Activated CD8-positive, alpha-beta T cell treated with anti-CD3 and anti-CD28 coated beads for 36 hours (primary cell): ENCODE measurements around the gene PIGQ. TPM values are rescaled to one million over a fixed set of nuclear protein-coding genes. Genes with fewer than 3 reads are reported as not detected.

Source experiments
- ATAC-seq: fragments of 200-7000 bp; cut with Tn5 transposase; one replicate; pipeline ENCODE4 v1.10.0; 2021; ENCODE audit warnings: mild to moderate bottlenecking, moderate library complexity
- CTCF ChIA-PET: fragments of 350-600 bp; sonication (Branson Sonifier 250); formaldehyde crosslinking; loops from one replicate; lab custom pipeline; 2021; ENCODE audit warnings: antibody characterized with exemption; lab: Charles Lee
- POLR2A ChIA-PET: fragments of 350-600 bp; sonication (Branson Sonifier 250); formaldehyde crosslinking; loops from one replicate; lab custom pipeline; 2021; ENCODE audit warnings: antibody characterized with exemption; lab: Charles Lee
- DNase-seq: peaks from one replicate; pipeline ENCODE4 v3.0.0-alpha.2; 2020
- H3K27ac Mint-ChIP-seq: one replicate; pipeline ENCODE4 v1.8.0; 2021; ENCODE audit warnings: mild to moderate bottlenecking, mixed read lengths
- H3K27me3 Mint-ChIP-seq: one replicate; pipeline ENCODE4 v1.8.0; 2021; ENCODE audit warnings: mixed read lengths
- H3K36me3 Mint-ChIP-seq: one replicate; pipeline ENCODE4 v1.8.0; 2021; ENCODE audit warnings: low read depth, mixed read lengths
- H3K4me1 Mint-ChIP-seq: one replicate; pipeline ENCODE4 v1.8.0; 2021; ENCODE audit warnings: low read depth, mixed read lengths
- H3K4me3 Mint-ChIP-seq: one replicate; pipeline ENCODE4 v1.8.0; 2021; ENCODE audit warnings: mild to moderate bottlenecking, moderate library complexity, mixed read lengths
- H3K9me3 Mint-ChIP-seq: one replicate; pipeline ENCODE4 v1.8.0; 2021; ENCODE audit warnings: mixed read lengths
- intact Hi-C: fragments of 100-400 bp; cut with micrococcal nuclease; formaldehyde crosslinking; loops from one replicate; pipeline ENCODE4 v1.10.0; 2022
- total RNA-seq, 2 experiments: library from RNA; stranded (reverse); gene quantifications; one replicate each; pipeline ENCODE4 v1.2.3, GENCODE V29; 2021
- TF ChIP-seq, protein P1 (sequence below): fragments of 200-600 bp; IDR thresholded peaks from one replicate; pipeline ENCODE4 v1.8.0; 2022; ENCODE audit warnings: antibody characterized with exemption, mild to moderate bottlenecking

The PIGQ gene
- total RNA-seq, 2 experiments from 2014 or later = 18.5 to 18.6 TPM

- intact Hi-C loops = no loop called here
- Mint-ChIP-seq H3K4me3 (no peak overlapping the region), H3K36me3 (peaks cover 7% of the 10 kb centered on the region), H3K9me3 (no peaks in the 10 kb centered on the region), H3K4me1 (peaks cover 21% of the 10 kb centered on the region), H3K27me3 (no peaks in the 10 kb centered on the region), H3K27ac (peak overlapping the region; percentile 39)
- TF ChIP-seq, protein P1, sequence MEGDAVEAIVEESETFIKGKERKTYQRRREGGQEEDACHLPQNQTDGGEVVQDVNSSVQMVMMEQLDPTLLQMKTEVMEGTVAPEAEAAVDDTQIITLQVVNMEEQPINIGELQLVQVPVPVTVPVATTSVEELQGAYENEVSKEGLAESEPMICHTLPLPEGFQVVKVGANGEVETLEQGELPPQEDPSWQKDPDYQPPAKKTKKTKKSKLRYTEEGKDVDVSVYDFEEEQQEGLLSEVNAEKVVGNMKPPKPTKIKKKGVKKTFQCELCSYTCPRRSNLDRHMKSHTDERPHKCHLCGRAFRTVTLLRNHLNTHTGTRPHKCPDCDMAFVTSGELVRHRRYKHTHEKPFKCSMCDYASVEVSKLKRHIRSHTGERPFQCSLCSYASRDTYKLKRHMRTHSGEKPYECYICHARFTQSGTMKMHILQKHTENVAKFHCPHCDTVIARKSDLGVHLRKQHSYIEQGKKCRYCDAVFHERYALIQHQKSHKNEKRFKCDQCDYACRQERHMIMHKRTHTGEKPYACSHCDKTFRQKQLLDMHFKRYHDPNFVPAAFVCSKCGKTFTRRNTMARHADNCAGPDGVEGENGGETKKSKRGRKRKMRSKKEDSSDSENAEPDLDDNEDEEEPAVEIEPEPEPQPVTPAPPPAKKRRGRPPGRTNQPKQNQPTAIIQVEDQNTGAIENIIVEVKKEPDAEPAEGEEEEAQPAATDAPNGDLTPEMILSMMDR = no peak
- ATAC-seq = no peak
- no peak for DNase-seq
- CTCF ChIA-PET = no interaction called here
- POLR2A ChIA-PET = interaction anchor here (1.1 kb wide), 1 partner anchor 132 kb away, joined by 3 read pairs; no protein-coding TSS in a partner anchor
Observed at GRCh38 chr16:523097-523741, 46.5 kb upstream of the PIGQ start.

GRCh38 chr16:524274-525040, 45.3 kb upstream of the PIGQ start:
- CTCF ChIA-PET = no interaction called here
- H3K4me3 Mint-ChIP-seq = peak overlapping the region; percentile 90

GRCh38 chr16:525123-525519, 44.6 kb upstream of the PIGQ start:
- DNase-seq (peak; percentile 56), ATAC-seq (peak; percentile 7)
- Mint-ChIP-seq H3K4me3 (peak overlapping the region; percentile 90), H3K27me3 (no peaks in the 10 kb centered on the region), H3K4me1 (peaks cover 31% of the 10 kb centered on the region), H3K36me3 (peaks cover 15% of the 10 kb centered on the region), H3K9me3 (no peaks in the 10 kb centered on the region), H3K27ac (peak overlapping the region; percentile 96)
- ChIA-PET POLR2A (interaction anchor here (1.1 kb wide), 1 partner anchor 100 kb away, joined by 4 read pairs; the partner anchor contains the start of gene RAB11FIP3), CTCF (no interaction called here)
- intact Hi-C loops = loop anchor here (5.0 kb wide), 1 partner anchor 128 kb away; the partner anchor contains the start of gene NME4
- TF ChIP-seq, protein P1 = no peak

More at GRCh38 chr16:524274-525040, 45.3 kb upstream of the PIGQ start:
- TF ChIP-seq, protein P1 = no peak
- no peak for ATAC-seq
- H3K9me3 Mint-ChIP-seq = no peaks in the 10 kb centered on the region
- peaks cover 26% of the 10 kb centered on the region for H3K4me1 Mint-ChIP-seq
- peak overlapping the region; percentile 96 for H3K27ac Mint-ChIP-seq
- intact Hi-C loops = loop anchor here (5.0 kb wide), 1 partner anchor 127 kb away; the partner anchor contains the start of gene NME4
- DNase-seq = no peak
- H3K36me3 Mint-ChIP-seq = peaks cover 10% of the 10 kb centered on the region
- POLR2A ChIA-PET = interaction anchor here (1.1 kb wide), 2 partner anchors 99 to 133 kb away, joined by 3 to 4 read pairs; partner anchors contain the start of gene RAB11FIP3
- H3K27me3 Mint-ChIP-seq = no peaks in the 10 kb centered on the region

- ChIA-PET POLR2A (interaction anchor here (0.6 to 1.3 kb wide), 12 partner anchors 13 to 447 kb away, joined by 3 to 7 read pairs (median 3); partner anchors contain the start of genes JMJD8, METTL26, NHLRC4 and RAB11FIP3), CTCF (interaction anchor here (0.7 to 2.3 kb wide), 2 partner anchors 111 to 133 kb away, joined by 3 to 7 read pairs; partner anchors contain the start of gene METTL26)
- Mint-ChIP-seq H3K9me3 (no peaks in the 10 kb centered on the region), H3K4me1 (peaks cover 34% of the 10 kb centered on the region), H3K27ac (peak overlapping the region; percentile 96), H3K4me3 (peak overlapping the region; percentile 90), H3K27me3 (no peaks in the 10 kb centered on the region), H3K36me3 (peaks cover 16% of the 10 kb centered on the region)
- intact Hi-C loops = loop anchor here (5.0 kb wide), 1 partner anchor 128 kb away; the partner anchor contains the start of gene NME4
- TF ChIP-seq, protein P1 = no peak
- ATAC-seq (peak; percentile 69), DNase-seq (peak; percentile 92)
Observed at GRCh38 chr16:525520-526180, 44.1 kb upstream of the PIGQ start.
